Medulla oblongata (tissue), 1 donor: ENCODE data around the gene TSTD2.
"Not testable (repeated sequence)": the region's sequence is repeated elsewhere in the genome, so short reads cannot be mapped to it uniquely, and the experiment has no call there.

ENCODE experiments used
- DNase-seq: peaks from one replicate; pipeline ENCODE4 v3.0.0-alpha.2; 2015; ENCODE audit errors: extremely low spot score

Gene TSTD2

GRCh38 chr9:97630591-97630990, 2.6 kb downstream of the TSTD2 start:
- DNase-seq: no peak

DNA sequence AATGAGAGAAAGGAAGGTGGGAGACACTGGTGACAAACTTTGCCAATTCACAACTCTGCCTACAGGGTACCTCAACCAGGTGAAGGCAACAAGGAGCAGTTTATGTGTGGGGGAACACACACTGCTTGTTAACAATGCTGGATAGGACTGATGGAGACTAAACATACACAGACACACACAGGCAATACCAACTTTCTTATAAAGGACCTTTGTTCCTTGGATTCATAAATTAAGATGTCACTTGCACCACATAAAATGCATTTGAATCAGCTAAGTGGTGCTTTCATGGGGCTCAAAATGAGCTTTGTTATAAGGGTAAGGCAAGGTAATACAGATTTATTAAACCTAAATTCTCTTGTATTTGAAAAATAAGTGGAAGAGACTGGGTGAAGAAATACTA, 4.0 kb downstream of the TSTD2 start:
- DNase-seq: no peak

DNA sequence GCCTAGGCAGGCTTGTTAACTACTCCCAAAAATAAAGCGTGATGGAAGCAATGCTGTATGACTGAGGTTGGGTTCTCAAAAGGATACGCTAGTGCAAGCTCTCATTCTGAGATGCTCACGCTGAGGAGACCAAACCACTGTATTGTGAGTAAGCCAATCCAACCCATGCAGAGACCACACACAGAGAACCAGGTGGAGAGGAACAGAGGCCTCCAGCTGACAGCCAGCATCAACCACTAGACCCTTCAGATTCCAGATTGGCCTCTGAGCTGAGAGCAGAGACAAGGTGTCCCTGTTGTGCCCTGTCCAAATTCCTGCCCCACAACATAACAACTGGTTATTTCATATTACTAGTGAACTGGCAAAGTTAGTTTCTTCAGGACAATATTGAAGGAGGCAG, 4.5 kb downstream of the TSTD2 start:
- DNase-seq: no peak

GRCh38 chr9:97627624-97628023, 5.5 kb downstream of the TSTD2 start:
- no peak for DNase-seq

- DNase-seq: no peak
These were observed 7.5 kb downstream of the TSTD2 start for GRCh38 chr9:97625620-97626019.

GRCh38 chr9:97623946-97624345, 9.2 kb downstream of the TSTD2 start:
- no peak for DNase-seq

GRCh38 chr9:97622483-97622882, 10.7 kb downstream of the TSTD2 start:
- DNase-seq: not testable (repeated sequence)

- DNase-seq: not testable (repeated sequence)
These were observed 13.1 kb downstream of the TSTD2 start for GRCh38 chr9:97620063-97620462.

- DNase-seq: no peak
These were observed 15.2 kb downstream of the TSTD2 start for GRCh38 chr9:97617939-97618416.

DNA sequence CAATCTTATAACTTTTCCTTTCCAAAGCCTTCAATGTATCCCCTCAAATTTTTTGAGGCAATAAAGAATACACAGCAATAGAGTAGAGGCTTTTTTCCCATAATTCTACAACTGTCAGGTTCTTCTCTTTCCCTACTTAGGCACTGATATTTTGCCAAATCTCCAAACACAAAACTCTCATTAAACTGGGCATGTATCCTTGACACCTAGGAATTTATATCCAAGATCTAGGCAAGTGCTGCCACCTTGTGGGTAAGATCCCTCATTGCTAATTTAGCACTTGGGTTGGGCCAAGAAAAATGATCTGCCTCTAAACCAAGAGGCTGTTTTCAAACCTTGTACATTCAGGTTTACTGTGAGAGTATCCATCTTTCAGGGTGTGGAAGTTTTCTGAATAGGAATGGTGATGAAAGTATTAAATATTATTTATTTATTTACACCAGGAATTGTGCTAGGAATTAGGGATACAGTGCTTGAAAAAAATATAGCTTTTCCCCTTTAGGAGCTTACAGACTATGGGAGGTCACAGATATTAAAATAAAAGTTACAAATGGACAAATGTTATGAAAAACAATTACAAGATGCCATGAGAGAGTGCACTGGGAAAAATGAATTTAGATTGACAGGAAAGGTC, 17.6 kb downstream of the TSTD2 start:
- peak; percentile 90 for DNase-seq

GRCh38 chr9:97604901-97605645, 28.1 kb downstream of the TSTD2 start:
- DNase-seq: no peak

- no peak for DNase-seq
These were observed 30.7 kb downstream of the TSTD2 start for GRCh38 chr9:97602430-97602829.

GRCh38 chr9:97601228-97601898, 31.8 kb downstream of the TSTD2 start:
- DNase-seq: no peak

GRCh38 chr9:97600531-97601227, 32.5 kb downstream of the TSTD2 start:
- DNase-seq: no peak

- no peak for DNase-seq
These were observed 33.8 kb downstream of the TSTD2 start for GRCh38 chr9:97599314-97599846.

DNA sequence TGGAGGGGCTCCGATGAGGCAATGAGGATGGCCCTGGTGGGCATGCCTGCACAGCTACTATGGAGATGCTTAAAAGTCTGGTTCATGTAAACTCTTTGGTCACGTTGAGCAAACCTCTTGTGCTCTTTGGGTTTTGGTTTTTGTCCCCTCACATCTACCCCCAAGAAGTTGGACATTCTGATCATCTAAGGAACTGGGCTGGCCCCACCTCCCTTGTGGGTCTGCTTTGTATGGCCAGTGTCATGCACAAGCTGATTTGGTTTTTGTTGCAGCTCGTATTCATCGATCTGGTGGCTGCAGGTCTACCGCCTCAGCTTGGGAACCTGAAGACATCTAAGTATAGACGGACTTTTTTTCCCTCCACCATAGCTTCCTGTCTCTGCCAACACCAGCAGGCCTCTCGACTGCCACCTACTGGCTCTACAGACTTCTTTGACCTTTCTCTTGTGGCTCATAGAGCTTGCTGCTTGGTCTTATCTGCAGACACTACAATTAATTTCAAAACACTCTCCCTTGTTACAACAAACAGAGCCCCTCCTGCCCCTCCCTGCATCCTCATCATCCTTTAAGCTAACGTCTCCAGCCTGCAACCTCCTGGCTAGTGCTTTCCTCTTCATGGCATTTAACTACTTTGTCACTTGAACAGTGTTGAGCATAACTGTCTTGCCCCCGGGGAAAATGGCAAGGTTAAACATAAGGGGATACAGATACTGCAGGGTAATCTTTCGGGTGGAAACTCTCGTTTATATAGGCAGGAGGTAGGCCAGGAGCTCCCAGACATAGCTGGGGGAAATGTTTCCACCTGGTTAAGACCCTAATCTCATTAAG, 34.5 kb downstream of the TSTD2 start:
- peak; percentile 91 for DNase-seq

- no peak for DNase-seq
These were observed 36.3 kb downstream of the TSTD2 start for GRCh38 chr9:97596906-97597305.

DNA sequence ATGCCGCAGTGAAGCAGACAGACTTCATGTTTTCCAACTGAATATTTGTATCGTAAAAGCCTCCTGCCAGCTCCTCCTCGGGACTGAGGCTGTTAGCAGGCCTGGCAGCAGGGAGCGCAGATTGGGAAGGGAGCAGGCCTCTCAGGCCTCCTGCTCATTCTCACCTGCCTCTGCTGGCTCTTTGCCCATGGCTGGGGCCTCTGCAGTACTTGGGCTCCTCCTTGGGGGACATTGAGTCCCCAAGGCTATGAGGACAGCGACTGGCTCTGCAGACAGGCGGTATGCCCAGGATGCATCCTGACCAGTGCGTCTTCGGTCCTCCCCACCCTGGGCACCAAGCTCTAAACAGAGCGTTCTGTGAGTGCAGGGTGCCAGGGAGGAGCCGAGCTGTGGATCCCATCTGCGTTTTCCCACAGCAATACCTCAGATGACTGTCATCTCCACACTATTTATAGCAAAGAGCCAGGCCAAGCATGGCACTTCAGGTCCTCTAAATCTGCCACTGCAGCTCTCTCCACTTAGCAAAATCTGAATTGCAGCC, 38.7 kb downstream of the TSTD2 start:
- DNase-seq: no peak

DNA sequence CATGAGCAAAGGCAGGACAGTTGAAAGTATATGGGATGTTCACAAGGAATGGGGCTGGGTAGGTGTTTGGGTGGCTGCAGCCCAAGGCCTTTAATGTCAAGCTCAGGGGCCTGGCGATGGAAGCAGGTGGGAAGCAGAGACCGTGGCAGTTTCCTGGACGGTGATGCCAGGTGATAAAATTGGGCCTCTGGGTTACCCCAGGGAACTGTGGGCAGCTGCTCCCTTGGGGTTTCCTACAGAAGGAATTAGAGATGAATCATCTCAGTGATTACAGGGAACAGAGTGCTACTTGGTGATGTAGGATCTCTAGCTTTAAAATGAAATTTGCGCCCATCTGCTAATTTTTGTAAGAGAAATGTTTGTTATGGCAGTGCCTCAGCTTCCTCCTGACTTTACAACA, 39.2 kb downstream of the TSTD2 start:
- no peak for DNase-seq

DNA sequence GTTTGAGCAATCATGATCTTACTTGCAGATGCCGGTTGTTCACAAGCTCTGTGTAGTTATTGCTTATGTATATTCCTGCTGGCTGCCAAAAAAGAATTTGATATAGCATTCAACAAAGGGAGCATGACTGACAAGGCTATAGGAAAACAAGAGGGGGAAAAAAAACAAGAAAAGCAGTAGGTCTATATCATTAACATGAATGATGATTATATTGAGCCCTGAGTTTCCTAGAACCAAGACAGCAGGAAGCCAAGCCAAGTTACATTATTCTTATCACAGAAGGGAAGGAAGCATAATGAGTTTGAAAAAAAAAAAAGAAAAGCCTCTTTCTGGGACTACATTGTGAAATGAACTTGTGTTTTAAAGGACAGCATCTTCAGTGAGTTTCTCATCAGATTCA, 41.0 kb downstream of the TSTD2 start:
- no peak for DNase-seq

- peak; percentile 54 for DNase-seq
These were observed 41.6 kb downstream of the TSTD2 start for GRCh38 chr9:97591535-97591934.
